Cardiac muscle cell (in vitro differentiated cells and primary cell): ENCODE measurements around the gene NAA25. TPM values are rescaled to one million over a fixed set of nuclear protein-coding genes. Genes with fewer than 3 reads are reported as not detected.

Experiments used
- DNase-seq, 2 donors: peaks; one replicate each; pipeline versions ENCODE4 v3.0.0 to v3.0.0-alpha.2; 2010 to 2017; ENCODE audit warnings: low read depth in 1 of 2, low spot score in 1 of 2
- H3K27ac ChIP-seq: fragments of 200-600 bp; sonication (generic); 2 replicates; pipeline ENCODE4 v1.5.1; 2016
- H3K27me3 ChIP-seq: fragments of 200-600 bp; sonication (generic); 2 replicates; pipeline ENCODE4 v1.6.0; 2016; ENCODE audit warnings: control low read depth
- H3K36me3 ChIP-seq: fragments of 200-600 bp; sonication (generic); 2 replicates; pipeline ENCODE4 v1.5.1; 2016; ENCODE audit warnings: control low read depth
- H3K4me1 ChIP-seq: fragments of 200-600 bp; sonication (generic); 2 replicates; pipeline ENCODE4 v1.8.1; 2017; ENCODE audit warnings: low read depth, mild to moderate bottlenecking, mixed run types
- H3K4me3 ChIP-seq: fragments of 200-600 bp; sonication (generic); 2 replicates; pipeline ENCODE4 v1.5.1; 2016; ENCODE audit warnings: mild to moderate bottlenecking
- H3K9me3 ChIP-seq: fragments of 200-600 bp; sonication (generic); 2 replicates; pipeline ENCODE4 v1.5.1; 2017; ENCODE audit warnings: low read depth, mild to moderate bottlenecking, control low read depth
- CTCF ChIP-seq: IDR thresholded peaks from 2 replicates; pipeline ENCODE4 v1.5.1; 2012; ENCODE audit warnings: low read depth, mild to moderate bottlenecking, low read length
- polyA plus RNA-seq: library from polyadenylated mRNA; unstranded; fragments of >200 nt; fragmentation: Nextera tagmentation; extraction: Ambion mirVana; gene quantifications from 2 replicates; pipeline ENCODE4 v1.2.1, GENCODE V29; 2016
- total RNA-seq: library from RNA; depleted of rRNA; stranded (reverse); fragments of >200 nt; gene quantifications from 2 replicates; pipeline ENCODE4 v1.2.3, GENCODE V29; 2016

NAA25 gene
- total and polyA plus RNA-seq, 2 experiments from 2014 or later: 25.9 to 30.6 TPM

DNA sequence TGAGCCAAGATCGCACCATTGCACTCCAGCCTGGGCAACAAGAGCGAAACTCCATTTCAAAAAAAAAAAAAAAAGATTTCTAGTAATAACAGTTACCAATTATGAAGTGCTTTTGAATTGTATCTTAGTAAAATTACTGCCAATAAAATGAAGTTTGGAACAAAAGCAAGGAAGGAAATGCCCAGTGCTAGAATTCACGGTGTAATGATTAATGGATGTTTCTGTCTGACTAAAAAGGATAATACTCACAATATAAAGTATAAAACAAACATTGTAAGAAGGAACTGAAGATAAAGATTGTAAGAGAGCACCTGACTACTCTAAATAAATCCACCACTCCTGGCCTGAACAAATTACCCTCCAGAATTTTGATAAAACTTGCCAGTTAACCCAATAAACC, 99.7 kb downstream of the NAA25 start:
- no peak for TF ChIP-seq CTCF
- DNase-seq: no peak

GRCh38 chr12:112007945-112008344, 100.6 kb downstream of the NAA25 start:
- peaks cover 16% of the 10 kb centered on the region for H3K4me1 ChIP-seq
- TF ChIP-seq CTCF: no peak
- no peaks in the 10 kb centered on the region for H3K27me3 ChIP-seq
- H3K27ac ChIP-seq: no peak overlapping the region
- H3K9me3 ChIP-seq: no peaks in the 10 kb centered on the region
- no peak for DNase-seq
- no peaks in the 10 kb centered on the region for H3K36me3 ChIP-seq
- no peak overlapping the region for H3K4me3 ChIP-seq

More for the DNA sequence above, 99.7 kb downstream of the NAA25 start:
- H3K4me1 ChIP-seq: peaks cover 16% of the 10 kb centered on the region
- H3K9me3 ChIP-seq: no peaks in the 10 kb centered on the region
- H3K27ac ChIP-seq: no peak overlapping the region
- no peaks in the 10 kb centered on the region for H3K36me3 ChIP-seq
- no peaks in the 10 kb centered on the region for H3K27me3 ChIP-seq
- H3K4me3 ChIP-seq: no peak overlapping the region

DNA sequence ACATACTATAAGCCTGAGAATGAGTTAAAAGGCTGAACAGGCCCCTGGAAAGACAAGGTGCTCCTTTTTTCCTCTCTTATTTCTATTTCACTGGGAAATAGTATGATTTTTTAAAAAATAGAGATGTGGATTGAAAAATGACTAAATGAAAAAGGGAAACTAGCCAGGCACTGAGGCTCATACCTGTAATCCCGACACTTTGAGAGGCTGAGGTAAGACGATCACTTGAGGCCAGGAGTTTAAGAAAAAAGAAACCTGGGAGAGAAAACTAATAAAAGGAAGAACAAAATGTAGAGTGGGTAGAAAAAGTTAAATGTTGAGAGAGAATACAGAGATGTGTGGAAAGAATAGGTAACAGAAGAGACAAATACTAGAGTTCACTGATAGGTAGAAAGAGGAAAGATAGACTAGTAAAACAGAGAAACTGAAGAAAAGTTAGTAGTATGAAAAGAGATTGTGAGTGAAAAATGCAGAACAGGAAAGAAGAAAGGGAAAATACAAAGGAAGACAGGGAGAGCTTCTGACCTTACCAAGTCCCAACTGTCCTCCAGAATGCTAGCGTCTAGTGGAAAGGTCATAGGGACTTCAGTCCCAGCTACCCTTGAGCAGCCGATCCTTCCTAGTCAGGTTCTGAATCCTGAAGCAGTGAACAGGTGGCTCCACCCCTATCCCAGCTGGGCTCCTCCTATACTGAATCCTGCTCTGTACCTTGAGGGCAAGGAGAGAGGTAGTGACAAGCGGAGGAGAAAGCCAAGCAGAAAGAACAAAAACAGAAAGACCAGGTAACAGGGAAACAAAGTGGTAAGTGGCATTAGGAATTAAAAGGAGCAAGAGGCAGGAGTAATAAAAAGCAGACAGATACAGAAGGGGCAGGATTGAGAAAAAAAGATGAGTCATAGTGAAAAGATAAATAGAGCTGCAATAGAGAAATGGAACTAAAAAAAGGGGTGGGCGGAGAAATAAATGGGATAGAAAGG, 102.9 kb downstream of the NAA25 start:
- Histone ChIP-seq H3K4me3 (no peak overlapping the region), H3K27ac (peak overlapping the region; percentile 23), H3K9me3 (no peaks in the 10 kb centered on the region), H3K27me3 (no peaks in the 10 kb centered on the region), H3K4me1 (peaks cover 7% of the 10 kb centered on the region), H3K36me3 (no peaks in the 10 kb centered on the region)
- peak; percentile 27 to 38 for DNase-seq
- TF ChIP-seq CTCF: no peak

DNA sequence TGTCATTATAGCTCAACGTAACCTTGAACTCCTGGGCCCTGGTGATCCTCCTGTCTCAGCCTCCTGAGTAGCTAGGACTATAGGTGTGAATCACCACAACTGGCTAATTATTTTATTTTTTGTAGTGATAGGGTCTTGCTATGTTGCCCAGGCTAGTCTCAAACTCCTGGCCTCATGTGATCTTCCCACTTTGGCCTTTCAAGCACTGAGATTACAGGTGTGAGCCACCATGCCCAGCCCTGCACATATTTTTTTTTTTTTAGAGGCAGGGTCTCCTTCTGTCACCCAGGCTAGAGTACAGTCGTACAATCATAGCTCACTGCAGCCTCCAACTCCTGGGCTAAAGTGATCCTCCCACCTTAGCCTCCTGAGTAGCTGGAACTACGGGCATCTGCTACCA, 104.5 kb downstream of the NAA25 start:
- no peak overlapping the region for H3K4me3 ChIP-seq
- no peaks in the 10 kb centered on the region for H3K27me3 ChIP-seq
- H3K36me3 ChIP-seq: no peaks in the 10 kb centered on the region
- H3K4me1 ChIP-seq: peaks cover 7% of the 10 kb centered on the region
- no peak overlapping the region for H3K27ac ChIP-seq
- H3K9me3 ChIP-seq: no peaks in the 10 kb centered on the region
- no peak for TF ChIP-seq CTCF
- no peak for DNase-seq

DNA sequence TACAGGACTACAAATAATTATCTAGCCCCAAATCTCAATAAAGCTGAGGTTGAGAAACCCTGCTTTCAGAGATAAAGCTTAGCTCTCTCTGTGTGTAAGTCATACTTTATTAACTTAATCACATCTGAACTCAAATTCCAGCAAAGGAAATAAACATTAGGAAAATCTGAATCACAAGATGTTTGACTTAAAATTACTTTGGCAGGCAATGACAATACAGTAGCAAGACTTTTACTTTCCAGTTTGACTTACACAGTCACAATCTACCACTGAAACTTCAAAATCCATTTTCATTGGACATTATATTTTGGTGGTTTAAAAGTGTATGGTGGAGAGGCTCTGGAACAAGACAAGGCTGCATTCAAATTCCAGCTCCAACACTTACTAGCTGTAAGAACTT, 107.0 kb downstream of the NAA25 start:
- Histone ChIP-seq H3K36me3 (no peaks in the 10 kb centered on the region), H3K4me3 (no peak overlapping the region)
- DNase-seq: peak in 1 of 2 donors; percentile 38

More for the DNA sequence above, 107.0 kb downstream of the NAA25 start:
- TF ChIP-seq CTCF: no peak
- Histone ChIP-seq H3K27ac (no peak overlapping the region), H3K4me1 (peaks cover 7% of the 10 kb centered on the region), H3K9me3 (no peaks in the 10 kb centered on the region), H3K27me3 (no peaks in the 10 kb centered on the region)
